Activated CD4-positive, CD25-positive, alpha-beta regulatory T cell treated with anti-CD3 and anti-CD28 coated beads, Interleukin-2, amount 50 U/mL, for 16 hours (primary cell): Measurements from ENCODE around the gene SFSWAP.
"Not testable (repeated sequence)": the region's sequence is repeated elsewhere in the genome, so short reads cannot be mapped to it uniquely, and the experiment has no call there.

Experiments
- DNase-seq: peaks from one replicate; pipeline ENCODE4 v3.0.0-alpha.2; 2020; ENCODE audit warnings: low read depth, low spot score

The SFSWAP gene

DNA sequence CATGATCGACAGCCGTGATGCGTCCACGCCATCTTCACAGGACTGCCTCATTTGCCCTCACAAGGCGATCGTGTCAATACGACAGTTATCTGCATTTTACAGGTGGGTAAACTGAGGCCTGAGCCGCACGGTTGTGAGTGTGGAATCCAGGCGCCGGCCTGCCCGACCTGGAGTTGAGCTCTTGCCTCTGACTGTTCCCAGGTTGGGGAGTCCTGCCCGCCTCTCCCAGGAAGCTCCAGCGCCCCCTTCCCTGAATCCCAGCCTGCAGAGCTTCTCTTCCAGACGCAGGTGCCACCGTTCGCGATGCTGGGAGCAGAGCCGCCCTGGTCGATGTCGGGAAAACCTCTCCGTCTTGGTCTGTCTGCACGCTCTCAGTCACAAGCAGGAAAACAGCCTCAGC lies 31.1 kb upstream of the SFSWAP start:
- not testable (repeated sequence) for DNase-seq

DNA sequence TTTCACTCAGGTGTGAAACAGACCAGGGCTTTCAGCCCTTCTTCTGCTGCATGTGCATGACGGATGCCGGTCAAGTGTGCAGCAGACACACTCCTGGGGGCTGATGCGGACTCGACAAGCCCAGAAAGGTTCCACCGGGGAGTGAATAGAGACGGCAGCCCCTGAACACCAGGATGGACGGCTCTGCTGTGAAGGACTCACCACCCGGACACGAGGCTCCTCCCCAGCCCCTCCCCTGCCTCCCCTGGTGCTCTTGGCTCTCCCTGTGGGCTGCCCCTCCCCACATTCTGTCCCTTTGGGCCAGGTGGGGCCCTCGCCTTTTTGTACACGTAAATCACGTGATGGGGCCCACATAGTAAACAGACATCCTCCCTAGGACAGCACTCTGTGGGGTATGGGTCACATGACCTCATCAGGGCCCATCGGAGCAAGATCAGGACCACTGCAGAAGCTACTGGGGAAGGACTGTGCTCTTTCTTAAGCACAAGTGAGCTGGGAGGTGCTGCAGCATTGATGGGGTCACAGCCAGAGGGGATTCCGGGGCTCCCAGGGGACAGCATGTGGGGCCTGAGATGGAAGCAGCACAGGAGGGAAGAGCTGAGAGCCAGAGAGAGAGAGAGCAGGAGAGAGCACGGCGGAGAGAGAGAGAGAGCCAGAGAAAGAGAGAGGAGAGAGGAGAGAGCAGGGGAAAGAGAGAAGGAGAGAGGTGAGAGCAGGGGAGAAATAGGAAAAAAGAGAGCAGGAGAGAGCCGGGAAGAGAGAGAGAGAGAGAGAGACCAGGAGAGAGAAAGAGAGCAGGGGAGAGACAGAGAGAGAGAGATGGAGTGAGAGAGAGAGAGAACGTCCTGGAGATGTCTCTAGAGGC lies 30.3 kb upstream of the SFSWAP start:
- not testable (repeated sequence) for DNase-seq

DNA sequence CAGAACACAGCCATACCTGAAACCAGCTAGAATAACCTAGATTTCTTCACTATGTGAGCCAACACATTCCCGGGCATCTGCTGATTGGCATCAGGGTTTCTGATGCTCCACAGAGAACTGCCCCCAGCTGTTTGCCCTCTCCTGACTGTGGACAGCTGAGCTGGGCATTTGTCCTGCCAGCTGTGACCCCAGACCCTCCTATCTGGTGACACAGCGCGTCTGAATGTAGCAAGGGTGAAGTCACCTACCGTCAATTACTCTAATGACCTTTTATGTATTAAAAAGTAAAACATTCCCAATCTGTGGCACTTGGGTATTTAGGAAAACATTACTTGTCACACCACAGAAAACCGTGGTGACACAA lies 29.7 kb upstream of the SFSWAP start:
- no peak for DNase-seq

DNA sequence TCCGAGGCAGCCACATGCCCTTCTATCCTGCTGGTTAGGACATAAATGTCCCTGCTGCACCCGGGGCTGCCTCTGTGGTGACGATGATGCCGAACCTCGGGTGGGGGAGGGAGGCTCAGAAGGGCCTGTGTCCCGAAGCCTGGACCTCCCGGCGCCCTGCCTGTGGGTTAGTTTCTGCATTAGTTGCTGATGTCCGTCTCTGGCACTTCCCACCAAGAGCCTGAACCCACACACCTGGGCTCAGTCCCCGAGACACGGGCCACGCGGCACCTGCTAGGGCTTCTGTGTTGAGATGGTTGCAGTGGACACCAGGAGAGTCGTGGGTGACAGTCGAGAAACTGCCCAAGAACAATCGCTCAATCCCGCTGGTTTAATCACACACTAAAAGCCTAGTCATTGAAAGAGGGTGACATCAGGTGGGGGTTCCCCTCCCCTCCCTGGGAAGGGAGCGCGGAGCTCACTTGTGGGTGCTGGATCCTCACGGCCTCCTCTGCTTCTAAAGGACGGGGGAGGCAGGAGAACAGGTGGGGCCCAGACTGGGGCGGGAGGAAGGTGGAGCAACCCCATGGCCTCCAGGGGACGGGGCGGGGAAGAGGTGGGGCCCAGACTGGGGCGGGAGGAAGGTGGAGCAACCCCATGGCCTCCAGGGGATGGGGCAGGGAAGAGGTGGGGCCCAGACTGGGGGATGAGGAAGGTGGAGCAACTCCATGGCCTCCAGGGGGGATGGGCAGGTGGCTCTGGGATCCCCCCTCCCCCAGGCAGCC lies 29.0 kb upstream of the SFSWAP start:
- DNase-seq: not testable (repeated sequence)

DNA sequence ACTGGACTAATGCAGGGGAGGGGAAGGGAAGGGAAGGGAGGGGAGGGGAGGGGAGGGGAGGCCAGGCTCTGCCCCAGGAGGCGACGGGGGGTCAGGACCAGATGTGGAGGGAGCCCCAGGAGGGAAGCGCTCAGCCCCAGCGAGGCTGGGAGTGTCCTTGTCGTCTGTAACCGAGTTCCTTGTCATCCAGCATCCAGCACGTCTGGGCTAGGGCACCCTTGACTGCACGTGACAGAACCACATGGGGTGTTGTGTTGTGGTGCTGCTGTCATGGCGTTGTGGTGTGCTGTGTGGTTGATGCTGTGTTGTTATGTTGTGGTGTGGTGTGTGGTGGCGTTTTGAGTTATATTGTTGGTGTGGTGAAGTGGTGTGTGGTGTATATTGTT lies 28.4 kb upstream of the SFSWAP start:
- DNase-seq: no peak

DNA sequence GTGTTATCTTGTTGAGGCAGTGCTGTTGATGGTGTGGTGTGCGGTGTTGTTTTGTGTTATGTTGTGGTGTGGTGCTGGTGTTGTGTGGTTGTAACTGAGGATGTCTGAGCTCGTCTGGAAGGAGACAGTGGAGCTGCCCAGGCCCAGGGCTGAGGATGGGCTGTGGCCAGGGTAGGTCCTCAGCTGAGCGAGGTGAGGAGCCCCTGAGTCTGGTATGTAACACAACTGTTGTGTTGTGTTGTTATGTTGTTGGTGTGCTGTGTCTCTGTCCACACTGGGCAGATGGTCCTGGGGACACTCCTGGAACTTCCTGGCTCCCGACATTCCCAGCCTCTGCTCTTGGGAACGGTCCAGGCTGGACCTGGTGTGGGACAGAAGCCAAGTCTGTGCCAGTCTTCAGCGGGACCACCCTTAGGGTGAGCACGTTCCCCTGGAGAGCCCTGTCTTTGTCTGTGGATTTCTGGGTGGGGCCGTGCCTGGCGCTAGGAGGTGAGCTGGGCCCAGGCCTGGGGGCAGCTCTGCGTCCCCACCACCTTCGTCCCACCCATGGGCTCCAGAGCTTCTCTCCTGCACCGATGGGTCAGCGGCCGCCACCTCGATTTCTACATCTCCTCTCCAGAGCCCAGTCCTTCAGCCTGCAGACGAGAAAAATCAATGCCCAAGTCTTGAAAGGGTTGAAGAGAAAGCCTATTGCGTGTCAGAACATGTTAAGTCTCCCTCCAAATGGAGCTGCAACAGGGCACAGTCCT lies 27.4 kb upstream of the SFSWAP start:
- DNase-seq: no peak

DNA sequence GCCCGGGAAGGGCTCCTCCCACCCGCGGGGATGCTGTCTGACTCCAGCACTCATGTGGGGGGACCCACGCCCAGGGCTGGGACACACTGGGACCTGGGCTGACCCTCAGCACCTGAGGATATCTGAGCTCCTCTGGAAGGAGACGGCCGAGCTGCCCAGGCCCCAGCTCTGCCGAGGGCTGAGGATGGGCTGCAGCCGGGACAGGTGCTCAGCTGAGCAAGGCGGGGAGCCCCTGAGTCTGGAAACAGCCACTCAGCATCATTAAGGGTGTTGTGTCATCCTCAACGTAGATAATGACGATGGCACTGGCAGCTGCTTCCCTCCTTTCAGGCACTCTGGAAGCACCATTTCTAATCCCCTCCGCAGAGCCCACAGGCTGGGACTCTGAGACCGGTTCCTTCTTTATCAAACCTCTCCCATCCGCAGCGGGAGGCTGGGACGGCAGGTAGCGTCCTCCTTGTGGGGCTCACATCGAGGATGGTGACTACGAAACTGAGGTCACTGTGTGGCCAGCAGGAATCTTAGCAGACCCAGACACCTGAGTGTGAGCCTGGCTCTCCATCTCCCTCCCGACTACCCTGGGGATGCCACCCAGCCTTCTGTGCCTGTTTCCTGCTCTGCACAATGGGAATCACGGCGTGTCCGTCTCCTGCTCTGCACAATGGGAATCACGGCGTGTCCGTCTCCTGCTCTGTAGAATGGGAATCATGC lies 26.7 kb upstream of the SFSWAP start:
- no peak for DNase-seq

DNA sequence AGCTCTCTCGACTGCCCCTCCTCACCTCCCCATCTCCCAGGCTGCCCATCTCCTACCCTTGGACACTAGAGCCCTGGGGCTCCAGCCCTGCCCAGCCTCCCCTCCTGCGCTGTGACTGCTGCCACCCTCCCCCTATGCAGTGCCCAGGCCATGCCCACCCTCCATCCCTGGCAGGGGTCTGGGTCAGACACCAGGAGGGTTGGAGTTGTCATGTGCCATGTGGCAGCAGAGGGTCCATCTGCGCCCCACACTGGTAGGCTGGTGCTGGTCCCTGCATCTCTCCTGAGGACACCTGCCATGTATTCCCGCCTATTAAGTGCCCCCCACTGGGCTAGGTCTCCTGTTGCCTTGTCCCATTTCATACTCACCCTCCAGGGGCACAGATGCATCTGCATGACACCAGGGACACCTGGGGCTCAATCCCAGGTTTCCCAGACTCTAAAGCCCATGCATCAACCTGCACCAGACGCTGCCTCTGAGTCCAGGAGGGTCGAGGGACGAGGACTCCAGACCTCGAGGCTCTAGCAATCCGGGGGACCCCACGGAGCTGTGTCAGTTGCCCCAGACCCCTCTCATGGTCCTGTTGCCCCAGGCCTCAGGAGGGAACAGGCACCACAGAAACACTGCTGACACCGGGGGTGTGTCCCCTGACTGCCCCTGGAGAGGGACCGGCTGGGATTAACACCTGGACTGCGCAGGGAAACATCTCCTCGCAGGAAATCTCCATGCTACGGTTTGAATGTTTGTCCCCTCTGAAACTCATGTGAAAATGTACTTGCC lies 23.4 kb upstream of the SFSWAP start:
- no peak for DNase-seq

DNA sequence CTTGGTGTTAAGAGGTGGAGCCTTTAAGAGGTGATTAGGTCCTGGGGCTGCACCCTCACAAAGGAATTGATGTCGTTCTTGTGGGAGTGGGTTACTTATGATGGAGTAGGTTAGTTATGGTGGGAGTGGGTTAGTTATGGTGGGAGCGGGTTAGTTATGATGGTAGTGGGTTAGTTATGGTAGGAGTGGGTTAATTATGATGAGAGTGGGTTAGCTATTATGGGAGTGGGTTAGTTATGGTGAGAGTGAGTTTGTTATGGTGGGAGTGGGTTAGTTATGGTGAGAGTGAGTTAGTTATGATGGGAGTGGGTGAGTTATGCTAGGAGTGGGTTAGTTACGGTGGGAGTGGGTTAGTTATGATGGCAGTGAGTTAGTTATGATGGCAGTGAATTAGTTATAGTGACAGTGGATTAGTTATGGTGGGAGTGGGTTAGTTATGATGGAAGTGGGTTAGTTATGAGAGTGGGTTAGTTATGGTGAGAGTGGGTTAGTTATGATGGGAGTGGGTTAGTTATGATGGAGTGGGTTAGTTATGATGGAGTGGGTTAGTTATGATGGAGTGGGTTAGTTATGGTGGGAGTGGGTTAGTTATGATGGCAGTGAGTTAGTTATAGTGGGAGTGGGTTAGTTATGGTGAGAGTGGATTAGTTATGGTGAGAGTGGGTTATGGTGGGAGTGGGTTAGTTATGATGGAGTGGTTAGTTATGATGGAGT lies 22.6 kb upstream of the SFSWAP start:
- no peak for DNase-seq

DNA sequence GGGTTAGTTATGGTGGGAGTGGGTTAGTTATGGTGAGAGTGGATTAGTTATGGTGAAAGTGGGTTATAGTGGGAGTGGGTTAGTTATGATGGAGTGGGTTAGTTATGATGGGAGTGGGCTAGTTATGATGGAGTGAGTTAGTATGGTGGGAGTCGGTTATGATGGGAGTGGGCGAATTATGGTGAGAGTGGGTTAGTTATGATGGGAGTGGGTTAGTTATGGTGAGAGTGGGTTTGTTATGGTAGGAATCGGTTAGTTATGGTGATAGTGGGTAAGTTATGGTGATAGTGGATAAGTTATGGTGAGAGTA lies 22.1 kb upstream of the SFSWAP start:
- no peak for DNase-seq

DNA sequence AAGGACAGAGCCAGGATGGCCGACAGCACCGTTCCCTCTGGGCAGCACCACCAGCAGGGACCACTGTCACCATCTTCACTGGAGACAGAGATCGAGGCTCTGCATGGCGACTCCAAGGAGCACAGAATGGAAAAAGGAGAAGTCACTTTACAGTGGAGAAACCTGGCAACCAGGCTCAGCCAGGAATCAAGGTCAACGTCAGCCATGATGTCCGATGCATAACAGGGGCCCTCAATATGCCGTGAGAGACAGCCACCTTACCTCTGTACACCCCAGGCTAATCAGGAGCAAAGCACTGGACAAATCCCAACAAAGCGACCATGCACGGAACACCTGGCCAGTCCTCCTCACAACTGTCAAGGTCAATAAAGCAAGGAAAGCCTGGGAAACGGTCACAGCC lies 20.6 kb upstream of the SFSWAP start:
- no peak for DNase-seq

DNA sequence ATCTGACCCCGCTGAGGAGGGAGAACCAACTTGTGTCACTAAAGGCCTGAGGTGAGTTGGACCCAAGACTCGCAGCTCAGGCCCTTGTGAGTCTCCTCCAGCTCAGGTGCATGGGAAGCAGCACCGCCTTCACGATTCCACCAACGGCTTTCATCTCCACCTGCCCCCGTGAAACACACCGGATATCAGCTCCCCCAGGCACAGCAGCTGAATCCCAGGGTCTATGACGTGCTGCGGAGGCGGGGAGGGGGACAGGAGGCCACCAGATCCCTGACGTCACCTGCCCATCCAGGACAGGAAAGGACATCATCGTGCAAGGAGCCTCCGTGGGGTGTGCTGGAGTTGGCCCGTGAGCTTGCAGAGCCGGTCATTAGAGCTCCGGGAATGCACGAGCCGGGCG lies 18.5 kb upstream of the SFSWAP start:
- DNase-seq: no peak

DNA sequence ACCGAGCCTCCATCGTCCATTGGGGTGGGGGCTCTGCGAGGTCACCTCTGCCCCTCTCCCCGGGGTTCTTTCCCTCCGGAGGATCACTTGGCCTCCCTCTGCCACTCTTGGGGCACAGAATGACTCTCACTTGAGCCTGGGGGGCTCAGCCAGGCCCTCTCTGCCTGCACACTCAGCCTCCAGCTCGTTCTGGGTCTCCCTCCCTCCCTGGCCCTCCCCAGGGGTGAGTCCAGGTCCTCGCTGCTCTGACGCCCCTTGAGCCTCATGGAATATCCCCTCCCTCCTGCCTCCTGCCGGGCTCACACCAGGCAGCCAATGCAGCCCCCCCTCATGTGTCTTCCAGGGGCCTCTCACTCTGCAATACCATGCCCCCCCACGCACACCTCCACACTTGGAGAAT lies 17.7 kb upstream of the SFSWAP start:
- no peak for DNase-seq

DNA sequence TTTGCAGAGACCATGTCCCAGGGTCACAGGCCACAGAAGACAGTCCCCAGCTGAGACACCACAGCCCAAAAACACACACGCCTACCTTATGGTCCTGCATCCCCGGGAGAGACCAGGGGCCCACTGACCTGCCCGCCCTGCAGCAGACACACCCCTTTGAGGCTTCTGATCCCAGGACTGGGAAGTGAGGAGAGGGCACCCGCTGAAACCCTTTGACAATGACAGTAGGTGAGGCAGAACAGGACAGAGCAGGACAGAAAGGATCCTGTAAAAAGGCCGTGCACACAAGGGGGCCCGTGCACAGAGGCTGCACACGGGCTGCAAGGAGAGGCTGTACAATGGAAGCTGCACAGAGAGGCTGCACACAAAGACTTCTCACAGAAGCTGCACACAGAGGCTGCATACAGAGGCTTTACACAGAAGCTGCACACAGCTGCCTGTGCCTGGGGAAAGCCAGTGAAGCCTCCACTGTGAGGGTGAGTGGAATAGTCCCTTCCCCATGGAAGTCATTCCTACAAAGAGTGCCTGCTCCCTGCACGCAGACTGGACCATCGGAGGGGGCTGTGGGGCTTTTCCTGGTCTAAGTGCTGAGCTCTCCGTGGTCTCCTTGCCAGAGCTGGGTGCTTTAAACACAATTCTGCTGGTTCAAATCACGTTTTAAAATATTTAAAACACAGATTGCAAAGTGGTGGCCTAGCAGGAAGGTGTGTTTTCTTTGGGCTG lies 16.6 kb upstream of the SFSWAP start:
- DNase-seq: no peak

DNA sequence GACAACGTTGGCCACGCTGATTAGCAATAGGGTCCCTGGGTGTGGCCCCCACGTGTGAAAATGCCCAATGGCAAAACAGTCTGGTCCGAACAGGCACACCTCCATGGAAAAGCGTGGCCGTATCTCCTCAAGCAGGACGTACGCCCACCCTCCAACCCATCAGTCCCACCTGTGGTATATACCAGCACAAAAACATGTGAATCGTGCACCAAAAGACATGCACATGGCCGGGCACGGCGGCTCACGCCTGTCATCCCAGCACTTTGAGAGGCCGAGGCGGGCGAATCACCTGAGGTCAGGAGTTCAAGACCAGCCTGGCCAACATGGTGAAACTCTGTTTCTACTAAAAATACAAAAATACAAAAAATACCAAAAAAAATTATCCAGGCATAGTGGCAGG lies 14.9 kb upstream of the SFSWAP start:
- no peak for DNase-seq

DNA sequence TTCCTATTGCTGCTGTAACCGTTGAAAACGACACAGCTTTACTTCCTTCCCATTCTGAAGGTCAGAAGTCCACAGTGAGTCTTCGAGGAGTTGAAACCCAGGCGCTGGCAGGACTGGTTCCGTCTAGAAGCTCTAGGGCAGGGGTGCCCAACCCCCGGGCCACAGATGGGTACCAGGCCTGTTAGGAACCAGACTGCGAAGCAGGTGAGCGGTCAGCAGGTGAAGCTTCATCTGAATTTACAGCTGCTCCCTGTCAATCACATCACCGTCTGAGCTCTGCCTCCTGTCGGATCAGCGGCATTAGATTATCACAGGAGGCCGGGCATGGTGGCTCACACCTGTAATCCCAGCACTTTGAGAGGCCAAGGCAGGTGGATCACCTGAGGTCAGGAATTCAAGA lies 12.6 kb upstream of the SFSWAP start:
- no peak for DNase-seq

DNA sequence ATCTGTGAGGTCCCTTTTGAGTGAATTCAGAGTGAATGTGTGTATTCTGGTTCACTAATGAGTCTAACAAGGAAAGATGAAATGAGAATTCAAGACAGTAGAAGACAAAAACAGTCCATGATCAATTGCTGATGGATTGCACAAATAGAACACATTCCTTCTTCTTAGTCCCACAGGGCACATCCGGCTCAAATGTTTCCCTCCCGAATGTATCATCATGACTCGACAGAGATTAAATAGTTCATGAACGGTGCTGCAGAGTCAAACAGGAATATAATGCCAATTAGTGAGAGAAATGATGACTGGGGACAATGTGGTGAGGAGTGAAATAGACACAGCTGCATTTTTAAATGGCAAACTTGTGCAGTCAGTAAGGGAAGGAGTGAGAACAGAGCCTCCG lies 11.5 kb upstream of the SFSWAP start:
- DNase-seq: no peak

DNA sequence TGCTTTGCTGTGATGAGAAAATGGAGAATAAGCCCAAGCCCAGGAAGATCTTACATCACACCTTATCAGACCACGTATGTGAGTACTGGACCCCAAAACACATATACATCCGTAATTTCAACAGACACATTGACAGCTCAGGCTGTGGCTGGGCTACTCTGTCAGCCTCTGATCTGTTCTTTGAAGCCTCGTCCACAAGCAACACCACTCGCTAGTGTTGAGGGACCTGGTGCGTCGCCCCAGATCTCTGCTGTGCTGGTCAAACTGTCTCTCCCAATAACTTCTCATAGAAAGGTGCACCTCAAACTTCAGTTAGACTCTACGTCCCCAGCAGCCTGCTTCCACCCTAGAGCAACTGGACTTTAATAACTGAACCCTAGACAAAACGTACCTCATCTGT lies 10.6 kb upstream of the SFSWAP start:
- no peak for DNase-seq

DNA sequence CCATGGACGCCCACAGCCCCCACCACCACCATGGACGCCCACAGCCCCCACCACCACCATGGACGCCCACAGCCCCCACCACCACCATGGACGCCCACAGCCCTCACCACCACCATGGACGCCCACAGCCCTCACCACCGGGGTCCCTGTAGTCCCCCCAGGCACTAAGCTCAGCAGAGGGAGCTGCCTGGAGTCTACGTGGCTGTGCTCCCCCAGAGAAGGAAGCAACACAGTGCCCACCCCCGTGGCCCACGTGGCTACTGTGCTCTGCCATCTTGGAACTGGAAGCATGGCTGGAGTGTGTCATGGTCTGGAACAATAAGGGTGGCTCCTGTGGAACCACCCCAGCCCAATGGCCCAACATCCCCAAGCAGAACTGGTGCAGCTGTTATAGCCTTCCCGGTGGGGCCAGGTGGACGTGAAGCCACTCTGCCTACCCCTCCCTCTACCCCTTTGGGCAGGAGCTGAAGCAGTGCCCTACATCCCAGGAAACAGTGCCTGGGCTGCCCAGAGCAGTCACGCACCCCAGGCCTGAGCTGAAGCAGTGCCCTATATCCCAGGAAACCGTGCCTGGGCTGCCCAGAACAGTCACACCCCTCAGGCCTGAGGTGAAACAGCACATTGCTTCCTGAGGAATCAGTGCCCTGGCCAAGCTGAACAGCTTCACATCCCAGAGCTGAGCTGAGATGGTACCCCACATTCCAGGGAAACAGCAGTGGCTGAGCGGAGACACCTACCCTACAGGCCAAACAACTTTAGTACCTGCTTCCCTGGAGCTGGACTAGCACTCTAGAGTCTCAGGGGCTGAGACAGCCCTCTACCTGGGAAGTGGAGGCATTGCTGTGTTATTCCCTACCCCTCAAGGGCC lies 9.0 kb upstream of the SFSWAP start:
- DNase-seq: no peak
